ENCODE measurements around the gene ZNF774. TPM values are rescaled to one million over a fixed set of nuclear protein-coding genes. Genes with fewer than 3 reads are reported as not detected.
A peak's percentile ranks its signal among the peaks of the same experiment; 100 is the strongest.
"Not testable (repeated sequence)": the region's sequence is repeated elsewhere in the genome, so short reads cannot be mapped to it uniquely, and the experiment has no call there.

The ZNF774 gene
- total RNA-seq, 4 donors from 2014 or later, result 2.1 to 17.1 (median 5.4) TPM

- intact Hi-C loops (cut with DNase I; ENCODE audit: low total_unique reads), result no loop called here
Measured at GRCh38 chr15:90405055-90405607, 53.0 kb downstream of the ZNF774 start.

GRCh38 chr15:90407336-90407735 is 55.3 kb downstream of the ZNF774 start:
- ATAC-seq (no peak), DNase-seq (no peak)
- Histone ChIP-seq H3K36me3 (no peaks in the 10 kb centered on the region), H3K9me3 (no peaks in the 10 kb centered on the region), H3K4me1 (peaks cover 76 to 80% of the 10 kb centered on the region in 2 donors), H3K27me3 (no peaks in the 10 kb centered on the region), H3K4me3 (no peak overlapping the region), H3K27ac (peak overlapping the region; percentile 91 to 100 (median 96))
- intact Hi-C loops (cut with DNase I; ENCODE audit: low total_unique reads), result no loop called here
- in situ Hi-C loops (cut with MboI; ENCODE audit: low sequenced_read_pairs in 4 of 4), result no loop called here
- TF ChIP-seq POLR2A (IDR thresholded peaks at IDR 0.05), result no peak

More at GRCh38 chr15:90405055-90405607, 53.0 kb downstream of the ZNF774 start:
- Histone ChIP-seq H3K4me3 (no peak overlapping the region), H3K9me3 (no peaks in the 10 kb centered on the region), H3K36me3 (no peaks in the 10 kb centered on the region), H3K27ac (peak overlapping the region; percentile 91 to 100 (median 96)), H3K27me3 (no peaks in the 10 kb centered on the region), H3K4me1 (peaks cover 86 to 87% of the 10 kb centered on the region in 2 donors)
- in situ Hi-C loops (cut with MboI; ENCODE audit: low sequenced_read_pairs in 4 of 4), result no loop called here
- no peak for ATAC-seq
- no peak for DNase-seq
- TF ChIP-seq CTCF (IDR thresholded peaks at IDR 0.05 in 4 of 5, conservative IDR thresholded peaks at IDR 0.05 in 1 of 5), result no peak
- no peak for TF ChIP-seq POLR2A (IDR thresholded peaks at IDR 0.05)

- H3K4me3 ChIP-seq, result no peak overlapping the region
- H3K27me3 ChIP-seq, result no peaks in the 10 kb centered on the region
- in situ Hi-C loops (cut with MboI; ENCODE audit: low sequenced_read_pairs in 4 of 4) (no loop called here), intact Hi-C loops (cut with DNase I; ENCODE audit: low total_unique reads) (no loop called here)
- peaks cover 76 to 80% of the 10 kb centered on the region in 2 donors for H3K4me1 ChIP-seq
- H3K9me3 ChIP-seq, result no peaks in the 10 kb centered on the region
- no peak for TF ChIP-seq POLR2A (IDR thresholded peaks at IDR 0.05)
- TF ChIP-seq CTCF (IDR thresholded peaks at IDR 0.05 in 4 of 5, conservative IDR thresholded peaks at IDR 0.05 in 1 of 5), result no peak
- no peaks in the 10 kb centered on the region for H3K36me3 ChIP-seq
- H3K27ac ChIP-seq, result peak overlapping the region; percentile 91 to 100 (median 96)
- DNase-seq (no peak), ATAC-seq (no peak)
Measured at GRCh38 chr15:90407871-90408317, 55.8 kb downstream of the ZNF774 start.

GRCh38 chr15:90408657-90409056 is 56.6 kb downstream of the ZNF774 start:
- DNase-seq (no peak), ATAC-seq (no peak)
- Histone ChIP-seq H3K27ac (peak overlapping the region in 3 of 4 donors; percentile 3 to 91 (median 8)), H3K4me1 (peaks cover 76 to 80% of the 10 kb centered on the region in 2 donors), H3K4me3 (no peak overlapping the region), H3K36me3 (no peaks in the 10 kb centered on the region), H3K27me3 (no peaks in the 10 kb centered on the region), H3K9me3 (no peaks in the 10 kb centered on the region)
- no peak for TF ChIP-seq CTCF (IDR thresholded peaks at IDR 0.05 in 4 of 5, conservative IDR thresholded peaks at IDR 0.05 in 1 of 5)
- TF ChIP-seq POLR2A (IDR thresholded peaks at IDR 0.05), result no peak
- in situ Hi-C loops (cut with MboI; ENCODE audit: low sequenced_read_pairs in 4 of 4), result no loop called here
- intact Hi-C loops (cut with DNase I; ENCODE audit: low total_unique reads), result no loop called here

GRCh38 chr15:90409587-90409986 is 57.5 kb downstream of the ZNF774 start:
- not testable (repeated sequence) for H3K27me3 ChIP-seq
- H3K4me1 ChIP-seq, result peaks cover 76 to 81% of the 10 kb centered on the region in 2 donors

GRCh38 chr15:90410316-90410715 is 58.2 kb downstream of the ZNF774 start:
- H3K36me3 ChIP-seq; DNase-seq; in situ Hi-C loops (cut with MboI; ENCODE audit: low sequenced_read_pairs in 4 of 4); ATAC-seq; H3K4me3 ChIP-seq; H3K27me3 ChIP-seq; H3K27ac ChIP-seq; H3K9me3 ChIP-seq; intact Hi-C loops (cut with DNase I; ENCODE audit: low total_unique reads): not testable (repeated sequence)
- H3K4me1 ChIP-seq, result peaks cover 78 to 81% of the 10 kb centered on the region in 2 donors

More at GRCh38 chr15:90409587-90409986, 57.5 kb downstream of the ZNF774 start:
- H3K27ac ChIP-seq; intact Hi-C loops (cut with DNase I; ENCODE audit: low total_unique reads); in situ Hi-C loops (cut with MboI; ENCODE audit: low sequenced_read_pairs in 4 of 4); H3K9me3 ChIP-seq; H3K36me3 ChIP-seq; DNase-seq; ATAC-seq; H3K4me3 ChIP-seq: not testable (repeated sequence)

Measured in gastrocnemius medialis (tissue), 4 donors.